ENCODE data around the gene MICU1. TPM values are rescaled to one million over a fixed set of nuclear protein-coding genes. Genes with fewer than 3 reads are reported as not detected.

MICU1 gene
- total and polyA plus RNA-seq, 2 of the 13 experiments (the other 11 are each of a cell fraction or from before 2014, with no cell fraction given) = 32.5 to 56.1 TPM

DNA sequence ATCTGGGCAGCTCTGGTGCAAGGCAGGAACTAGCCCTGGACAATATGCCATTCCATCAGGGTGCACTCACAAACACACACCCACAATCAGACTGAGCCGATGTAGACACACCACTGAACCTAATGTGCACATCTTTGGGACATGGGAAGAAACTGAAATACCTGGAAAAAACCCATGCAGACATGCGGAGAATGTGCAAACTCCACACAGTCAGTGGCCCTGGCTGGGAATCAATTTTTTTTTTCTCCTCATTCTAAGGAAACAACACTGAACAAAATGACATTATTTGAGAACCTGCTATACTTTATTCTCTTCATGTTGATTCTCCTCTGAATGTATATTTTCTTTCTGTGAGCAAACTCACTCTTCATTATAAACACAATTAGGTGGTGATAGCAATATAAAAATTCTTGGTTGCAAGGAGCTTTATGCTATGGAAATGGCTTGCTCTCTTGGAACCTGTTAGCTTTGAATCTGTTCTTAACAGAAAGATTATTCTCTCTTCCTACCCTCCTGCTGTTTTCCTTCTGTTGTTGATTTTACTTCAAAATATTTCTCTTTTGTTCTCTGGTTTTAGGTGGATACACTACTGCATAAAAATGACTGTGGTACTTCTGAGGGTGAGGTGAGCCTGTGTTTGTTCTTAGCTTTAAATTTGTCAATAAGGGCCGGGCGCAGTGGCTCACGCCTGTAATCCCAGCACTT lies 33.0 kb upstream of the MICU1 start (continued):
- no peak for TF ChIP-seq ZBTB3 (CRISPR knock-in tag; IDR thresholded peaks at IDR 0.05; ENCODE audit: borderline replicate concordance, low read depth)
- no peak for TF ChIP-seq MED13 (CRISPR knock-in tag; IDR thresholded peaks at IDR 0.05)
- no peak for TF ChIP-seq ZNF24 (IDR thresholded peaks at IDR 0.05)
- TF ChIP-seq, protein P1, sequence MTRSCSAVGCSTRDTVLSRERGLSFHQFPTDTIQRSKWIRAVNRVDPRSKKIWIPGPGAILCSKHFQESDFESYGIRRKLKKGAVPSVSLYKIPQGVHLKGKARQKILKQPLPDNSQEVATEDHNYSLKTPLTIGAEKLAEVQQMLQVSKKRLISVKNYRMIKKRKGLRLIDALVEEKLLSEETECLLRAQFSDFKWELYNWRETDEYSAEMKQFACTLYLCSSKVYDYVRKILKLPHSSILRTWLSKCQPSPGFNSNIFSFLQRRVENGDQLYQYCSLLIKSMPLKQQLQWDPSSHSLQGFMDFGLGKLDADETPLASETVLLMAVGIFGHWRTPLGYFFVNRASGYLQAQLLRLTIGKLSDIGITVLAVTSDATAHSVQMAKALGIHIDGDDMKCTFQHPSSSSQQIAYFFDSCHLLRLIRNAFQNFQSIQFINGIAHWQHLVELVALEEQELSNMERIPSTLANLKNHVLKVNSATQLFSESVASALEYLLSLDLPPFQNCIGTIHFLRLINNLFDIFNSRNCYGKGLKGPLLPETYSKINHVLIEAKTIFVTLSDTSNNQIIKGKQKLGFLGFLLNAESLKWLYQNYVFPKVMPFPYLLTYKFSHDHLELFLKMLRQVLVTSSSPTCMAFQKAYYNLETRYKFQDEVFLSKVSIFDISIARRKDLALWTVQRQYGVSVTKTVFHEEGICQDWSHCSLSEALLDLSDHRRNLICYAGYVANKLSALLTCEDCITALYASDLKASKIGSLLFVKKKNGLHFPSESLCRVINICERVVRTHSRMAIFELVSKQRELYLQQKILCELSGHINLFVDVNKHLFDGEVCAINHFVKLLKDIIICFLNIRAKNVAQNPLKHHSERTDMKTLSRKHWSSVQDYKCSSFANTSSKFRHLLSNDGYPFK (CRISPR knock-in tag; IDR thresholded peaks at IDR 0.05; ENCODE audit: borderline replicate concordance) = no peak
- no peak for TF ChIP-seq NONO (IDR thresholded peaks at IDR 0.05)
- TF ChIP-seq NONO (CRISPR knock-in tag; conservative IDR thresholded peaks at IDR 0.05) = no peak
- TF ChIP-seq REPIN1 (CRISPR knock-in tag; IDR thresholded peaks at IDR 0.05; ENCODE audit: borderline replicate concordance, low read depth) = no peak

DNA sequence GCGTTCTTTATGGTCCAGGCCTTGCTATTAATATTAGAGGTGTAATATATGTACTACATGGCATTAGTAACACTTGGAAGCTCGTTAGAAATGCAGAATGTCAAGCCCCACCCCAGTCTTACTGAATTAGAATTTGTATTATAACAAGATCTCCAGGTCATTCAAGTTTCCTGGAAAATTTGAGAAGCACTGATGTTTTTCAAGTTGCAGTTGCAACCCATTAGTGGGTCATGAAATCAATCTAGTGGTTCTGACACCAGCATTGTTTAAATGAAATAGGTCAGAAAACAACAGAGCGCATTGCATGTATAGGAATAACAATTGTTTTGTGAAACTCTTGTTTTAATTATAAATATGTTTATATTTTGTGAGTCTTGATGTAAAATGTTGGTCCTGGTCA lies 28.8 kb upstream of the MICU1 start:
- BruUV-seq (replicated peaks) = no TSS peak
- Histone ChIP-seq H3K4me3 (replicated peaks in 1 of 3; ENCODE audit: insufficient read depth in 1 of 3, low read depth in 2 of 3, low read length in 3 of 3) (no peak overlapping the region), H2AFZ (ENCODE audit: low read length) (no peak overlapping the region), H3K27ac (ENCODE audit: extremely low read length, insufficient read depth, low read length) (no peak overlapping the region), H3K79me2 (ENCODE audit: insufficient read depth, low read length) (no peaks in the 10 kb centered on the region), H3K4me1 (ENCODE audit: insufficient read depth, low read length) (peaks cover 30% of the 10 kb centered on the region), H3K9me3 (ENCODE audit: low read length) (no peaks in the 10 kb centered on the region), H3K9ac (ENCODE audit: insufficient read depth, low read depth, low read length) (no peak overlapping the region), H4K20me1 (ENCODE audit: insufficient read depth, low read length) (no peaks in the 10 kb centered on the region), H3K36me3 (replicated peaks in 1 of 2; ENCODE audit: control insufficient read depth in 1 of 2, insufficient read depth in 2 of 2, low read length in 2 of 2) (no peaks in the 10 kb centered on the region), H3K27me3 (ENCODE audit: control insufficient read depth in 1 of 2, insufficient read depth in 2 of 2, low read length in 2 of 2) (no peaks in the 10 kb centered on the region), H3K4me2 (ENCODE audit: low read depth, low read length) (no peak overlapping the region)
- CTCF ChIA-PET (ENCODE audit: low intra/inter-chr PET ratio, low total read pairs) = no interaction called here
- no peak for DNase-seq (ENCODE audit: low spot score)
- in situ Hi-C loops (cut with HindIII; ENCODE audit: extremely low pct_ligation_motif_present, low pct_unique_long_range_greater_than_20kb) (no loop called here), intact Hi-C loops (cut with micrococcal nuclease; ENCODE audit: unreplicated experiment) (no loop called here)
- no peak for FAIRE-seq
- no peak for ATAC-seq
- 54% methylated on average over 3 of the region's 3 CpGs for WGBS (ENCODE audit: low lambda C conversion rate)
- POLR2A ChIA-PET = no interaction called here
- TF ChIP-seq NCOA5 (CRISPR knock-in tag; IDR thresholded peaks at IDR 0.05) (no peak), ZSCAN12 (CRISPR knock-in tag; IDR thresholded peaks at IDR 0.05) (no peak), RCOR2 (CRISPR knock-in tag; IDR thresholded peaks at IDR 0.05) (no peak), ZNF446 (CRISPR knock-in tag; IDR thresholded peaks at IDR 0.05) (no peak), CHD4 (IDR thresholded peaks at IDR 0.05; ENCODE audit: borderline replicate concordance, low read length) (no peak), ZEB1 (IDR thresholded peaks at IDR 0.05; ENCODE audit: insufficient replicate concordance, low read depth) (no peak), HNRNPL (IDR thresholded peaks at IDR 0.05; ENCODE audit: low read depth, low read length) (no peak), HOMEZ (CRISPR knock-in tag; IDR thresholded peaks at IDR 0.05; ENCODE audit: low read depth) (no peak), HIVEP1 (CRISPR knock-in tag; IDR thresholded peaks at IDR 0.05) (no peak)
- TF ChIP-seq, protein P2, sequence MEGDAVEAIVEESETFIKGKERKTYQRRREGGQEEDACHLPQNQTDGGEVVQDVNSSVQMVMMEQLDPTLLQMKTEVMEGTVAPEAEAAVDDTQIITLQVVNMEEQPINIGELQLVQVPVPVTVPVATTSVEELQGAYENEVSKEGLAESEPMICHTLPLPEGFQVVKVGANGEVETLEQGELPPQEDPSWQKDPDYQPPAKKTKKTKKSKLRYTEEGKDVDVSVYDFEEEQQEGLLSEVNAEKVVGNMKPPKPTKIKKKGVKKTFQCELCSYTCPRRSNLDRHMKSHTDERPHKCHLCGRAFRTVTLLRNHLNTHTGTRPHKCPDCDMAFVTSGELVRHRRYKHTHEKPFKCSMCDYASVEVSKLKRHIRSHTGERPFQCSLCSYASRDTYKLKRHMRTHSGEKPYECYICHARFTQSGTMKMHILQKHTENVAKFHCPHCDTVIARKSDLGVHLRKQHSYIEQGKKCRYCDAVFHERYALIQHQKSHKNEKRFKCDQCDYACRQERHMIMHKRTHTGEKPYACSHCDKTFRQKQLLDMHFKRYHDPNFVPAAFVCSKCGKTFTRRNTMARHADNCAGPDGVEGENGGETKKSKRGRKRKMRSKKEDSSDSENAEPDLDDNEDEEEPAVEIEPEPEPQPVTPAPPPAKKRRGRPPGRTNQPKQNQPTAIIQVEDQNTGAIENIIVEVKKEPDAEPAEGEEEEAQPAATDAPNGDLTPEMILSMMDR (CRISPR knock-in tag; IDR thresholded peaks at IDR 0.05) = no peak

Data from HepG2 (cell line).